B cell (primary cell): ENCODE data around the gene ACOT6. TPM values are rescaled to one million over a fixed set of nuclear protein-coding genes. Genes with fewer than 3 reads are reported as not detected.
"Not testable (repeated sequence)": the region's sequence is repeated elsewhere in the genome, so short reads cannot be mapped to it uniquely, and the experiment has no call there.

Source experiments
- ATAC-seq: fragments of 200-7000 bp; cut with Tn5 transposase; one replicate; pipeline ENCODE4 v1.10.0; 2021; ENCODE audit warnings: low read depth, mild to moderate bottlenecking, moderate number of reproducible peaks, moderate library complexity
- CTCF ChIA-PET: fragments of 350-600 bp; sonication (Branson Sonifier 250); formaldehyde crosslinking; loops from one replicate; lab custom pipeline; 2021; ENCODE audit warnings: antibody characterized with exemption, inconsistent platforms; lab: Charles Lee
- POLR2A ChIA-PET: fragments of 350-600 bp; sonication (Branson Sonifier 250); formaldehyde crosslinking; loops from one replicate; lab custom pipeline; 2021; ENCODE audit warnings: antibody characterized with exemption; lab: Charles Lee
- DNase-seq: peaks from one replicate; pipeline ENCODE4 v3.0.0; 2013
- H2AFZ ChIP-seq: 2 replicates; pipeline ENCODE4 v1.6.1; 2012; ENCODE audit warnings: mild to moderate bottlenecking, low read depth, low read length; ENCODE audit not compliant: insufficient read depth, poor library complexity, severe bottlenecking
- H3K27ac ChIP-seq, 2 donors: 1 replicate in 1 of 2; 2 replicates in 1 of 2; pipeline ENCODE4 v1.5.1; 2012 to 2013; ENCODE audit warnings: low read length in 2 of 2, mild to moderate bottlenecking in 2 of 2, moderate library complexity in 1 of 2
- H3K27me3 ChIP-seq, 4 experiments: fragments of 200-600 bp in 1 of 4; sonication (generic) in 1 of 4; replicated peaks in 1 of 4; 1 replicate in 2 of 4; 2 replicates in 2 of 4; pipeline versions ENCODE4 v1.6.1 to v1.7.0; 2013 to 2016; ENCODE audit warnings: low read length in 3 of 4, mild to moderate bottlenecking in 2 of 4, mixed read lengths in 1 of 4, moderate library complexity in 1 of 4; ENCODE audit not compliant: insufficient read depth in 4 of 4, control insufficient read depth in 3 of 4; ENCODE audit errors: control extremely low read depth in 1 of 4
- H3K36me3 ChIP-seq, 2 experiments: replicated peaks in 1 of 2; 1 replicate in 1 of 2; 2 replicates in 1 of 2; pipeline versions ENCODE4 v1.6.1 to v1.7.1; 2013; ENCODE audit warnings: low read length in 1 of 2; ENCODE audit not compliant: insufficient read depth in 2 of 2, control insufficient read depth in 1 of 2; ENCODE audit errors: control extremely low read depth in 1 of 2, extremely low read depth in 1 of 2
- H3K4me1 ChIP-seq, 2 donors: fragments of 200-600 bp in 1 of 2; sonication (generic) in 1 of 2; 1 replicate in 1 of 2; 2 replicates in 1 of 2; pipeline versions ENCODE4 v1.5.1 to v1.6.1; 2013 to 2017; ENCODE audit warnings: low read length in 2 of 2; ENCODE audit not compliant: control insufficient read depth in 2 of 2, insufficient read depth in 2 of 2
- H3K4me2 ChIP-seq: replicated peaks from 2 replicates; pipeline ENCODE3; 2012; ENCODE audit warnings: mild to moderate bottlenecking, low read depth, low read length; ENCODE audit not compliant: poor library complexity, severe bottlenecking
- H3K4me3 ChIP-seq, 5 experiments: fragments of 200-600 bp in 1 of 5; sonication (generic) in 1 of 5; 1 replicate in 3 of 5; 2 replicates in 2 of 5; pipeline versions ENCODE4 v1.5.1 to v1.7.0; 2011 to 2016; ENCODE audit warnings: low read length in 4 of 5, mild to moderate bottlenecking in 4 of 5, low read depth in 2 of 5, control low read depth in 1 of 5, moderate library complexity in 1 of 5; ENCODE audit not compliant: insufficient read depth in 1 of 5; ENCODE audit errors: control extremely low read depth in 1 of 5, extremely low read depth in 1 of 5
- H3K79me2 ChIP-seq: fragments of 200-600 bp; sonication (generic); one replicate; pipeline ENCODE4 v1.6.0; 2016; ENCODE audit warnings: low read length; ENCODE audit not compliant: control insufficient read depth, insufficient read depth
- H3K9ac ChIP-seq: fragments of 200-600 bp; sonication (generic); 2 replicates; pipeline ENCODE4 v1.6.1; 2017; ENCODE audit warnings: mild to moderate bottlenecking, low read length, moderate library complexity
- H3K9me3 ChIP-seq, 3 donors: one replicate each; pipeline versions ENCODE4 v1.6.1 to v1.7.1; 2013; ENCODE audit warnings: low read length in 2 of 3; ENCODE audit not compliant: control insufficient read depth in 2 of 3, insufficient read depth in 1 of 3; ENCODE audit errors: control extremely low read depth in 1 of 3
- H4K20me1 ChIP-seq: 2 replicates; pipeline ENCODE4 v1.6.0; 2012; ENCODE audit warnings: mild to moderate bottlenecking, low read length; ENCODE audit not compliant: insufficient read depth, control insufficient read depth, poor library complexity, severe bottlenecking
- H3K27ac Mint-ChIP-seq: one replicate; pipeline ENCODE4 v1.8.0; 2021; ENCODE audit warnings: mixed read lengths
- H3K27me3 Mint-ChIP-seq: one replicate; pipeline ENCODE4 v1.8.0; 2021; ENCODE audit warnings: mixed read lengths
- H3K4me1 Mint-ChIP-seq: one replicate; pipeline ENCODE4 v1.8.0; 2021; ENCODE audit warnings: mixed read lengths
- H3K4me3 Mint-ChIP-seq: one replicate; pipeline ENCODE4 v1.8.0; 2021; ENCODE audit warnings: mixed read lengths
- H3K9me3 Mint-ChIP-seq: one replicate; pipeline ENCODE4 v1.8.0; 2022; ENCODE audit warnings: mixed read lengths; ENCODE audit not compliant: insufficient read depth
- EZH2 ChIP-seq: IDR thresholded peaks from 2 replicates; pipeline ENCODE4 v1.6.1; 2012; ENCODE audit warnings: borderline replicate concordance, low read depth, mild to moderate bottlenecking, moderate library complexity, low read length; ENCODE audit not compliant: insufficient read depth, poor library complexity, severe bottlenecking
- WGBS: methylation state at CpG from one replicate; pipeline ENCODE4 v1.1.5; 2013; ENCODE audit warnings: missing lambda C conversion rate; ENCODE audit not compliant: insufficient coverage; 5-methylcytosine and 5-hydroxymethylcytosine counted together
- intact Hi-C: fragments of 100-400 bp; cut with micrococcal nuclease; formaldehyde crosslinking; loops from one replicate; pipeline ENCODE4 v1.10.0; 2022
- polyA minus RNA-seq: library from RNA; depleted of rRNA, polyadenylated mRNA; stranded (reverse); fragments of >200 nt; gene quantifications from 2 replicates; pipeline ENCODE4 v1.2.3, GENCODE V29; 2012
- polyA plus RNA-seq: library from polyadenylated mRNA; depleted of rRNA; stranded (reverse); fragments of >200 nt; gene quantifications from 2 replicates; pipeline ENCODE4 v1.2.3, GENCODE V29; 2012
- total RNA-seq, 2 donors: library from RNA; stranded (reverse); fragments of 120-200 nt in 1 of 2; gene quantifications; 1 replicate in 1 of 2; 2 replicates in 1 of 2; pipeline versions ENCODE4 v1.2.3 to v1.2.4, GENCODE V29; 2013 to 2022
- TF ChIP-seq, protein P1 (sequence below): fragments of 200-600 bp; IDR thresholded peaks from one replicate; pipeline ENCODE4 v1.8.0; 2022; ENCODE audit warnings: antibody characterized with exemption, mild to moderate bottlenecking

ACOT6 gene, protein sequence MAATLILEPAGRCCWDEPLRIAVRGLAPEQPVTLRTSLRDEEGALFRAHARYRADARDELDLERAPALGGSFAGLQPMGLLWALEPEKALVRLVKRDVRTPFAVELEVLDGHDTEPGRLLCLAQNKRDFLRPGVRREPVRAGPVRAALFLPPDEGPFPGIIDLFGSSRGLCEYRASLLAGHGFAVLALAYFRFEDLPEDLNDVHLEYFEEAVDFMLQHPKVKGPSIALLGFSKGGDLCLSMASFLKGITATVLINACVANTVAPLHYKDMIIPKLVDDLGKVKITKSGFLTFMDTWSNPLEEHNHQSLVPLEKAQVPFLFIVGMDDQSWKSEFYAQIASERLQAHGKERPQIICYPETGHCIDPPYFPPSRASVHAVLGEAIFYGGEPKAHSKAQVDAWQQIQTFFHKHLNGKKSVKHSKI
- total RNA-seq (not detected in 2 replicates), polyA plus RNA-seq (not detected in 2 replicates), polyA minus RNA-seq (0.29 TPM in 1 of 2 replicates, not detected in the other)
- total RNA-seq (2013), result not detected

DNA sequence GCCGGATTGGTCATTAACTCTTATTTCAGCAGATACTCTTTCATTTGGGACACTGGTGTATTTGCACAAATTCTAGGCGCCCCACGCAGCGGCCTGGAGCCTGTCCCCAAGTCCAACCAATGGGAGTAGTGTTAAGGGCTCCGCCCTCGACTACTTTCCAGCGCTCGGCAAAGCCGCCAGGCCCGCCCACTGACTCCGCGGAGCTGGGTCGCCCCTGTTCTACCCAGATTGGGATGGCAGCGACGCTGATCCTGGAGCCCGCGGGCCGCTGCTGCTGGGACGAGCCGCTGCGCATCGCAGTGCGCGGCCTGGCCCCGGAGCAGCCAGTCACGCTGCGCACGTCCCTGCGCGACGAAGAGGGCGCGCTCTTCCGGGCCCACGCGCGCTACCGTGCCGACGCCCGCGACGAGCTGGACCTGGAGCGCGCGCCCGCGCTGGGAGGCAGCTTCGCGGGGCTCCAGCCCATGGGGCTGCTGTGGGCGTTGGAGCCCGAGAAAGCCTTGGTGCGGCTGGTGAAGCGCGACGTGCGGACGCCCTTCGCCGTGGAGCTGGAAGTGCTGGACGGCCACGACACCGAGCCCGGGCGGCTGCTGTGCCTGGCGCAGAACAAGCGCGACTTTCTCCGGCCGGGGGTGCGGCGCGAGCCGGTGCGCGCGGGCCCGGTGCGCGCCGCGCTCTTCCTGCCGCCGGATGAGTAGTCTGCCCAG is at the start of gene ACOT6:
ACOT6 (plus strand) TSS at position 179 of the 707 bp plus-strand sequence; CDS start at position 234, 55 bp downstream.
- DNase-seq, result peak; percentile 82
- peaks cover 0 to 6% (median 0%) of the 10 kb centered on the region in 4 experiments for H3K27me3 ChIP-seq
- Mint-ChIP-seq H3K27me3 (peaks cover 5% of the 10 kb centered on the region), H3K27ac (peak within 1 kb of the TSS; percentile 72), H3K9me3 (no peaks in the 10 kb centered on the region), H3K4me1 (peaks cover 6% of the 10 kb centered on the region), H3K4me3 (peak within 1 kb of the TSS; percentile 87)
- ChIA-PET POLR2A (interaction anchor here (0.8 to 1.0 kb wide), 2 partner anchors 21 to 42 kb away, joined by 5 to 8 read pairs; partner anchors contain the start of gene ACOT4), CTCF (interaction anchor here (0.6 to 2.4 kb wide), 6 partner anchors 20 to 116 kb away, joined by 3 to 16 read pairs (median 4); partner anchors contain the start of genes ACOT2 and ACOT4)
- H3K9ac ChIP-seq, result peak within 1 kb of the TSS; percentile 67
- ATAC-seq, result peak; percentile 85
- H3K4me3 ChIP-seq, result peak within 1 kb of the TSS; percentile 15 to 73 (median 59)
- H4K20me1 ChIP-seq, result no peaks in the 10 kb centered on the region
- no peak for TF ChIP-seq EZH2
- TF ChIP-seq, protein P1, sequence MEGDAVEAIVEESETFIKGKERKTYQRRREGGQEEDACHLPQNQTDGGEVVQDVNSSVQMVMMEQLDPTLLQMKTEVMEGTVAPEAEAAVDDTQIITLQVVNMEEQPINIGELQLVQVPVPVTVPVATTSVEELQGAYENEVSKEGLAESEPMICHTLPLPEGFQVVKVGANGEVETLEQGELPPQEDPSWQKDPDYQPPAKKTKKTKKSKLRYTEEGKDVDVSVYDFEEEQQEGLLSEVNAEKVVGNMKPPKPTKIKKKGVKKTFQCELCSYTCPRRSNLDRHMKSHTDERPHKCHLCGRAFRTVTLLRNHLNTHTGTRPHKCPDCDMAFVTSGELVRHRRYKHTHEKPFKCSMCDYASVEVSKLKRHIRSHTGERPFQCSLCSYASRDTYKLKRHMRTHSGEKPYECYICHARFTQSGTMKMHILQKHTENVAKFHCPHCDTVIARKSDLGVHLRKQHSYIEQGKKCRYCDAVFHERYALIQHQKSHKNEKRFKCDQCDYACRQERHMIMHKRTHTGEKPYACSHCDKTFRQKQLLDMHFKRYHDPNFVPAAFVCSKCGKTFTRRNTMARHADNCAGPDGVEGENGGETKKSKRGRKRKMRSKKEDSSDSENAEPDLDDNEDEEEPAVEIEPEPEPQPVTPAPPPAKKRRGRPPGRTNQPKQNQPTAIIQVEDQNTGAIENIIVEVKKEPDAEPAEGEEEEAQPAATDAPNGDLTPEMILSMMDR, result no peak
- peak within 1 kb of the TSS; percentile 83 for H3K4me2 ChIP-seq
- H3K4me1 ChIP-seq, result peaks cover 4% of the 10 kb centered on the region in 2 donors
- H3K9me3 ChIP-seq, result peaks cover 0 to 5% (median 0%) of the 10 kb centered on the region in 3 donors
- H3K36me3 ChIP-seq, result no peaks in the 10 kb centered on the region
- intact Hi-C loops, result loop anchor here (1.0 kb wide), 2 partner anchors 20 to 43 kb away; partner anchors contain the start of gene ACOT2
- under 1% methylated on average over 84 of the region's 84 CpGs for WGBS
- no peaks in the 10 kb centered on the region for H3K79me2 ChIP-seq
- peak within 1 kb of the TSS; percentile 92 for H2AFZ ChIP-seq
- no peak within 1 kb of the TSS for H3K27ac ChIP-seq

DNA sequence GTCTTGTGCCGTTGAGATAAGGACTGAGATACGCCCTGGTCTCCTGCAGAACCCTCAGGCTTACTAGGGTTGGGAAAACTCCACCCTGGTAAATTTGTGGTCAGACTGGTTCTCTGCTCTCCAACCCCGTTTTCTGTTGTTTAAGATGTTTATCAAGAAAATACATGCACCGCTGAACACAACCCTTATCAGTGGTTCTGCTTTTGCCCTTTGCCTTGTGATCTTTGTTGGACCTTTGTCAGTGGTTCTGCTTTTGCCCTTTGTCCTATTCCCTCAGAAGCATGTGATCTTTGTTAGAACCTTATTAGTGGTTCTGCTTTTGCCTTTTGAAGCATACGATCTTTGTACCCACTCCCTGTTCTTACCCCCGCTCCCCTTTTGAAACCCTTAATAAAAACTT is 49.6 kb upstream of the ACOT6 start:
- H3K9me3 Mint-ChIP-seq, H3K27me3 Mint-ChIP-seq, H3K9ac ChIP-seq, H3K4me2 ChIP-seq, H3K4me3 Mint-ChIP-seq, DNase-seq, POLR2A ChIA-PET, H3K4me1 ChIP-seq, H3K4me3 ChIP-seq, intact Hi-C loops, H3K36me3 ChIP-seq, ATAC-seq, H3K27ac Mint-ChIP-seq, H3K27ac ChIP-seq, H3K27me3 ChIP-seq, H4K20me1 ChIP-seq, CTCF ChIA-PET, H2AFZ ChIP-seq: not testable (repeated sequence)
- Histone ChIP-seq H3K79me2 (peaks cover 14% of the 10 kb centered on the region), H3K9me3 (peaks cover 0 to 19% (median 0%) of the 10 kb centered on the region in 3 donors)
- H3K4me1 Mint-ChIP-seq, result peaks cover 10% of the 10 kb centered on the region
- 100% methylated on average over 2 of the region's 6 CpGs for WGBS

DNA sequence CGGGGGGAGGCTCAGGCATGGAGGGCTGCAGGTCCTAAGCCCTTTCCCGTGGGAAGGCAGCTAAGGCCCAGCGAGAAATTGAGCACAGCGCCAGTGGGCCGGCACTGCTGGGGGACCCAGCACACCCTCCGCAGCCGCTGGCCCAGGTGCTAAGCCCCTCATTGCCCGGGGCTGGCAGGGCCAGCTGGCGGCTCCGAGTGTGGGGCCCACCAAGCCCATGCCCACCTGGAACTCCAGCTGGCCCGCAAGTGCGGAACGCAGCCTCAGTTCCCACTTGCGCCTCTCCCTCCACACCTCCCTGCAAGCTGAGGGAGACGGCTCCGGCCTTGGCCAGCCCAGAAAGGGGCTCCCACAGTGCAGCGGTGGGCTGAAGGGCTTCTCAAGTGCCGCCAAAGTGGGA is 45.9 kb upstream of the ACOT6 start:
- H3K36me3 ChIP-seq, H3K27me3 Mint-ChIP-seq, H3K27ac ChIP-seq, ATAC-seq, POLR2A ChIA-PET, H3K4me3 ChIP-seq, H3K4me3 Mint-ChIP-seq, H2AFZ ChIP-seq, DNase-seq, H4K20me1 ChIP-seq, H3K9ac ChIP-seq, H3K4me2 ChIP-seq, H3K9me3 Mint-ChIP-seq, H3K27ac Mint-ChIP-seq, H3K27me3 ChIP-seq: not testable (repeated sequence)
- CTCF ChIA-PET, result interaction anchor here (1.1 to 2.1 kb wide), 3 partner anchors 57 to 661 kb away, joined by 3 to 8 read pairs (median 3); no protein-coding TSS in a partner anchor
- H3K4me1 Mint-ChIP-seq, result peaks cover 38% of the 10 kb centered on the region
- peaks cover 0 to 19% (median 0%) of the 10 kb centered on the region in 3 donors for H3K9me3 ChIP-seq
- H3K79me2 ChIP-seq, result peaks cover 20% of the 10 kb centered on the region
- H3K4me1 ChIP-seq, result peaks cover 19 to 32% of the 10 kb centered on the region in 2 donors
- WGBS, result 95% methylated on average over 18 of the region's 18 CpGs
- intact Hi-C loops, result loop anchor here (5.0 kb wide), 1 partner anchor 74 kb away; the partner anchor contains the start of gene RIOX1
